GM10266 (cell line): ENCODE measurements around the gene B4GALNT3.
"Not testable (repeated sequence)": the region's sequence is repeated elsewhere in the genome, so short reads cannot be mapped to it uniquely, and the experiment has no call there.

ENCODE experiments used
- DNase-seq: peaks from one replicate; pipeline ENCODE4 v3.0.0; 2012; ENCODE audit errors: extremely low spot score
- CTCF ChIP-seq: IDR thresholded peaks from 2 replicates; pipeline ENCODE4 v1.5.1; 2012; ENCODE audit warnings: mild to moderate bottlenecking, low read depth; ENCODE audit not compliant: control insufficient read depth, insufficient read depth; ENCODE audit errors: missing control alignments

The B4GALNT3 gene

GRCh38 chr12:459430-460258 is at the start of gene B4GALNT3:
TSS of gene B4GALNT3 (plus strand) at chr12:459939. CDS start at chr12:460377, 438 bp downstream.
- no peak for TF ChIP-seq CTCF
- peak; percentile 72 for DNase-seq

GRCh38 chr12:414859-415258 is 44.9 kb upstream of the B4GALNT3 start:
- no peak for TF ChIP-seq CTCF

GRCh38 chr12:418432-418831 is 41.3 kb upstream of the B4GALNT3 start:
- DNase-seq, result no peak
- TF ChIP-seq CTCF, result no peak

More at GRCh38 chr12:414859-415258, 44.9 kb upstream of the B4GALNT3 start:
- no peak for DNase-seq

- no peak for TF ChIP-seq CTCF
Measured at GRCh38 chr12:422526-422925, 37.2 kb upstream of the B4GALNT3 start.

GRCh38 chr12:435737-436136 is 24.0 kb upstream of the B4GALNT3 start:
- not testable (repeated sequence) for DNase-seq

More at GRCh38 chr12:422526-422925, 37.2 kb upstream of the B4GALNT3 start:
- no peak for DNase-seq

GRCh38 chr12:442235-442884 is 17.4 kb upstream of the B4GALNT3 start:
- DNase-seq, result no peak
- peak; percentile 66 for TF ChIP-seq CTCF

GRCh38 chr12:447141-447540 is 12.6 kb upstream of the B4GALNT3 start:
- no peak for TF ChIP-seq CTCF
- DNase-seq, result no peak
